Fibroblast of skin of right quadriceps (primary cell): ENCODE data around the gene SLC52A1.
"Not testable (repeated sequence)": the region's sequence is repeated elsewhere in the genome, so short reads cannot be mapped to it uniquely, and the experiment has no call there.

Source experiments
- DNase-seq: peaks from one replicate; pipeline ENCODE4 v3.0.0-alpha.2; 2013

Gene SLC52A1

DNA sequence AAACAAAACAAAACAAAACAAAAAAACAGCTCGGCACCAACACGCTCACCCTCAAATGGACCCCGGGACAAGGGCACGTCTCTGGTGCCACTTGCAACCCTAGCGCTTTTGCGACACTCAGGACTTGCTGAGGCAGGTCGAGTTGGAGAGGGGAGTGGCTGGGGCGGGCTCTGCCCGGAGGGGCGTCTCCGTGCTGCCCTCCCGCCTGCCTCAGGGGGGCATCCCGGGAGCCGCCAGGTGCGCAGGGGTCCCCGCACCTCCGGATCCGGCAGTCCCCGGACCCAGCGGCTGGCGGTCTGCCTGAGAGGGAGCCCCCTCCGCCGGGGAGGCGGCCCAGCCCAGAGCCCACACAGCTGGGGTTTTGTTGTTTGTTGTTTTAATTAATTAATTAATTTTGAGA lies at the start of gene SLC52A1:
Gene SLC52A1 (minus strand): TSS at position 112 of the 400 bp plus-strand sequence. CDS start 820 bp downstream, outside the sequence.
- no peak for DNase-seq

DNA sequence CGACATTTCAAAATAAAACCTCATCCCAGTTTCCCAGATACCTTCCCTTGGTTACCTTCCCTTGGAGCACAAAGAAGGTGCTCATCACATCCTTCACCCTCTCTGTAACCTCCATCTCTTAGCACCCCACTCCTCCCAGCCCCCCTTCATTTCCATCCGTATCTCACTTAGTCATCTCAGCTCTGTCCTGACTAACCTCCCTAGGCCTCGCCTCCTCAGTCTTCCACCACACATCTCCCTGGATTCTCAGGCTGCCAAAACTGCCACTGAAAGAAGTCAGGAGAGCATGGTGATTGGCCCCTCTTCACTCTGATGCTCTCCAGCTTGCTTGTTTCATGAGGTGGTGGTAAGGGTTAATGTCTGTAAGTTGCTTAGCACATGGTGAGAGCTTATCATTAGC lies 45.4 kb upstream of the SLC52A1 start:
- no peak for DNase-seq

DNA sequence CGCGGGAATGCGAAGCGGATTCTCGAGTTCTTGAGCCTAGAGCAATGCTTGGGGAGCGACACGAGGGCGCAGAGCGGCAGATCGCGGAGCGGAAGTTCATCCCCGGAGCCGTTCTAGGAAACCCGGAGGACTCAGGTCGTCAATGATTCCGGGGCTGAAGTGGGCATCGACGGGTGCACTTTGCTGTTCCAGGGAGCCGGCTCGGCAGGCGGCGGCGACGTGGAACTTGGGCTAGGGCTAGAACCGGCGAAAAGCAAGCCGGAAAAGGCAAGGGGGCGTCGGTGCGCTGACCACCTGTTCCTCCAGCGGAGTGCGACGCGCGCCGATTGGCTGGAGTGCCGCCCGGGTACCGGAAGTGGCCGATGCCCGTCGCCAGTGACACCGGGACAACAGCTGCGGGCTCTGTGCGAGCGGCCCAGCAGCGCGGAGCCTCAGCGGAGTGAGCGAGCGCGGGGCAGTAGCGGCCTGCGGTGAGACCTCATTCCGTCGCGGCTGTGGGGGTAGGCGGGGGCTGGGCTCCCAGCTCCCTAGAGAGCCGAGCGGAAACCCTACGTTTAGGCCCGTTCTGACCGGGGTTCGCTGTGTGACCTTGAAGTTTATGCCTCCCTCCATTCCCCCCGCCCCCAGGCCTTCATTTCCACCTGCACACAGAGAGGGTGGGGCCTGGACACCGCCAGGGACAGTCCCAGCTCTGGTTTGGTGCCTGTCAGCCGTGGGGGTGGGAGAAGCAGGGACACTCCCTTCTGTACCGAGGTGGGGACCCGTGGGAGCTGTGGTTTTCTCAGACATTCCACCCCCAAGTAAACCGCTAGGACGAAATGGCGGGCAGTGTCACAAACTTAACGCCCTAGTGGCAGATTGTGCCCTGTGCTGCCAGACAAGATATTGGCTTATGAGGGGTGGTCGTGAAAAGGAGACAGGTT lies 43.1 kb upstream of the SLC52A1 start, which contains the start of gene ZFP3:
Gene ZFP3 (plus strand): TSS at position 362 of the 923 bp plus-strand sequence. CDS start 13,038 bp downstream, outside the sequence.
- DNase-seq, result peak; percentile 80

DNA sequence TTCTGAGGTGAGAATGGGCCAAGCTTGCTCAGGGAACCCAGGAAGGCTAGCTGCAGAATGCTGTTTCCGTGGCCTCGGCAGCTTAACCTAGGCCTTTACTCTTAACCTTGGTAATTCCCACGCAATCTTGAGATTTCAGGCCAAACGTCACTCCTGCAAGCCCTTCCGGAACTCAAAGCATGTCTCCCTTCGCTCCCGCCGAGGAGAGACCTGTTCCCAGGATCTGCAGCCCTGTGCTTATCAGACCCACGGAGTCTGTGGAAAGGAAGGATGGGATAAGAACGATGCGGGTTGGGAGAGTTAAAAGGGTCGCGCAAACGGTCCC lies 42.5 kb upstream of the SLC52A1 start:
- no peak for DNase-seq

DNA sequence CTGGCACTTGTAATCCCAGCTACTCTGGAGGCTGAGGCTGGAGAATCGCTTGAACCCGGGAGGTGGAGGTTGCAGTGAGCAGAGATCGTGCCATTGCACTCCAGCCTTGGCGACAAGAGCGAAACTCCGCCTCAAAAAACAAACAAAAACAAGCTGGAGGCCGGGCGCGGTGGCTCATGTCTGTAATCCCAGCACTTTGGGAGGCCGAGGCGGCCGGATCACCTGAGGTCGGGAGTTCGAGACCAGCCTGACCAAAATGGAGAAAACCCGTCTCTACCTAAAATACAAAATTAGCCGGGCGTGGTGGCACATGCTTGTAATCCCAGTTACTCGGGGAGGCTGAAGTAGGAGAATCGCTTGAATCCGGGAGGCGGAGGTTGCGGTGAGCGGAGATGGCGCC lies 42.0 kb upstream of the SLC52A1 start:
- DNase-seq, result not testable (repeated sequence)

DNA sequence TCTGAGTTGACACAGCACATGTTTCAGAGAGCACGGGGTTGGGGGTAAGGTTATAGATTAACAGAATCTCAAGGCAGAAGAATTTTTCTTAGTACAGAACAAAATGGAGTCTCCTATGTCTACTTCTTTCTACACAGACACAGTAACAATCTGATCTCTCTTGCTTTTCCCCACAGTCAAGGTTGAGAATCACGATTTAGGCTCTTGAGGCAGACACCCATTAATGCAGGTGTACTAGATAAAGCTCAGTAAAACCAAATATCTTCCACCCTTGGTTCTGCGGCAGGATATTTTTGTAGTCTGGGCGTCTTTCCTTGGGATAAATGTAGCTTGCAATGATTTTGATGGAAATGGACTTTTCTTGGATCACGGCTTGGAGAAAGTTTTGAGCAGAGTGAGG lies 40.2 kb upstream of the SLC52A1 start:
- DNase-seq, result not testable (repeated sequence)

DNA sequence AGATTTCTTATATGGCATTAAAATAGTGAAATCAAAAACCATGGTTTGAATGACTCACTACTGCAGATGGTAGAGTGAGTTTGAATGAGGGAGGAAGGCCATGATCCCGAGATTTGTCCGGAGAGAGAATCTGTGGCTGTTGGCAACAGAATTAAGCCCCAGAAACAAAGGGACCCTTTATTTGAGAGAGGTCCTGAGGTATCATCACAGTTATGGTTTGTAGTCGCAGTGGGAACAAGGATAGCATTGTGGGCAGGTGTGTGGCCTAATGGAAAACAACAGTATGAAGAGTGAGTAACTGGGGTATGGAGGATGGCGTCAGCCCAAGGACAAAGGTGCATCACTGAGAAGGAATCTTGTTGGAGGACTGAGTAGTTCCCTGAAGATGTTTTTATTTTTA lies 34.5 kb upstream of the SLC52A1 start:
- DNase-seq, result no peak

DNA sequence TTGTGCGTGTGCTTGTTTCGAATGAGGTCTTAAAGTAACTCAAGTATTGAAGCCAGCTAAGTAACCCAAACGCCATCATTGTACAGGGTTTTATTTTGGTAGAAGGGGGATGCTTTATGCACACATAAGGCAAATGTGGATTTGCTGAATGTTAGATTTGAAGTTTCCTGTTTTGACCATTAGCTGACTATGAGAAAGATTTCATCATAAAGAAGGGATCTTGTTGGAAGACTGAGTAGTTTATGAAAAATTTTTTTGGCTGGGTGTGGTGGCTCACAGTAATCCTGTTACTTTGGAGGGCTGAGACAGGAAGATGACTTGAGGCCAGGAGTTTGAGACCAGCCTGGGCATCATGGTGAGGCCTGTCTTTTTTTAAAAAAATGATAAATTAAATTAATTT lies 33.0 kb upstream of the SLC52A1 start:
- no peak for DNase-seq

DNA sequence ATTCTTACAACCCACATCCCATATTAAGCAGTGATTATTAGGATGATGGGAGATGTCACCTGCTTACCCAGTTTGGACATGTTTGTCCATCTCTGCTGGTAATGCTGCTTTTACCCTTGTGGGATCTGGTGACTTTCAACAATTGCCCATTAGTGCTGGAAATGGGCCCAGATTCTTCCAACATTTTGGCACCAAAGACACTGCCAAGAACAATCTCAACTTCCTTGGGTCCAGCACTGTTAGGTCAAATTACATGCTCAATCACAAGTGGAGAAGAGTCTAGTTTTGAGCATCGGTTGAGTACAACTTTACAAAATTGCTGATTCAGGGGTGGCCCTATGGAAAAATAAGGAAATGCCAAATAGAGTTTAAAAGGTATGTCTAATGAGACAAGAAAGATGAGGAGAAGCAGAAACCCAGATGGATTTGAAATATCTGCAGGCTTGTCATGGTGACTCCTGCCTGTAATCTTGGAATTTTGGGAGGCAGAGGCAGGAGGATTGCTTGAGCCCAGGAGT lies 30.1 kb upstream of the SLC52A1 start:
- no peak for DNase-seq

DNA sequence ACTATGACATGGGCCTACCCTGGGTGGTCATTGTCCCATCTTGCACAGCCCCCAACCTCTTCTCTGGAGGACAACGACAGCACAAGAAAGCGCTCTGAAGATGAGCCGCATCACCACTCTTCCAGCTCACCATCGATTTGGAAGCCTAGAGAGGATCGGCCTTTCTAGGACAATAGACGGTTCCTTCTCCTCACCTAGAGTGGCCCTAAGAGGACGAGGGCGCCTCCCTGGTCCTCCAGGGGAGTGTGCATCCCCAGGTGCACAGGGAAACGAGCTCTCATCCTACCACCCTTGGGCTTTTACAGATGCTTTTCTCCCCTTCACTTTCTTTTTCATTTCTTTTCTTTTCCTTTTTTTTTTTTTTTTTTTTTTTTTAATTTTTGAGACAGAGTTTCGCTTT lies 20.3 kb upstream of the SLC52A1 start:
- no peak for DNase-seq

DNA sequence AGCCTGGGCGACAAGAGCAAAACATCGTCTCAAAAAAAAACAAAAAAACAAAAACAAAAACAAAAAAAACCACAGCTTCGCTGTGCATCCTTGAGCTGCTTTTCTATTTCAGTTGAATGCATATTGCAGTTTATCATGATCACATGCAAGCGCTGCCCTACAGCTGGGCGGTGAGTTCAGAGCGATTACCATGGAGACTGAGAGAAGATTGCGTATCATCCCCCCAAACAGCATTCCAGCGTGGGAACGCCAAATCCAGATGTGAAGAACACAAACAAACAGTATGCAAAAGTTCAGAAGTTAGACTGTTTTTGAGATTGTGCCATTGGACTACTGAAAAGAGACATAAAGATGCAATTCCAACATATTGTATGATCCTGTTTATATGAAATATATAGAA lies 15.1 kb upstream of the SLC52A1 start:
- peak; percentile 18 for DNase-seq

DNA sequence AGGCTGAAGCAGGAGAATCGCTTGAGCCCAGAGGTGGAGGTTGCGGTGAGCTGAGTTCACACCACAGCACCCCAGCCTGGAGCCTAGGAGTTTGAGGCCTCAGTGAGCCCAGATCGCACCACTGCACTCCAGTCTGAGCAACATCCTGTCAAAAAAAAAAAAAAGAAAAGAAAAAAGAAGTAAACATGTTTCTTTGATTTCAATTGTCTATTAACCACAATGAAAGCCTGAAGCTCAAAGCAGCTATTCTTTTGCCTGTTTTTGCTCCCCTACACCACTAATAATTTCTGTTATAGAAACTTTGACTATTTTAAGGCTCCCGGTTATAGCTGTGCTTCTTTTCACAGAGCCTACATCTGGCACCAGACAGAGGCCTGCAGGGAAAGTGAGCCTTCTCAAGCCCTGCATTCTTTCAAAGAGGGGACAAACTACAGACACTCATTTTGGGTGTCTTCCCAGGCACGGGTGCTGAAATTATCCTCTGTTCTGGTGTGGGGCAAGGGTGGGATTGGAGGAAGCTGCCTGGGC lies 14.2 kb upstream of the SLC52A1 start:
- no peak for DNase-seq

DNA sequence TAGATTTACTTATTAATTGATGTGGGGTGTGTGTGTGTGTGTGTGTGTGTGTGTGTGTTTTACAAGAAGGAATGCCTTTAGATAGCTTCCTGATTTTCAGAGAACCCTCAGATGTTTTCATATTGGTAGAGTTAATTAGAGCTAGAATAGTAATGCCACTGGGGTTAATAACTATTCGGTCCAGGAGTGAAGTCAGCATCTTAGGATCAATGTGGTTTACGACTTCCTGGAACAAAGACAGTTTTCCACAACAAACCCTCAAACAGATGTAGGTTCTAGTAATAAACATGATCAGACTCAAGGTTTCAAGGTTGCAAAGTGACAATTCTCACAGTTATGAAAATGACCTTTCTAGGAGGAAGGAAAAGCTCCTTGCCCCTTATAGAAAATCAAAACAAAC lies 12.2 kb upstream of the SLC52A1 start:
- DNase-seq, result no peak

DNA sequence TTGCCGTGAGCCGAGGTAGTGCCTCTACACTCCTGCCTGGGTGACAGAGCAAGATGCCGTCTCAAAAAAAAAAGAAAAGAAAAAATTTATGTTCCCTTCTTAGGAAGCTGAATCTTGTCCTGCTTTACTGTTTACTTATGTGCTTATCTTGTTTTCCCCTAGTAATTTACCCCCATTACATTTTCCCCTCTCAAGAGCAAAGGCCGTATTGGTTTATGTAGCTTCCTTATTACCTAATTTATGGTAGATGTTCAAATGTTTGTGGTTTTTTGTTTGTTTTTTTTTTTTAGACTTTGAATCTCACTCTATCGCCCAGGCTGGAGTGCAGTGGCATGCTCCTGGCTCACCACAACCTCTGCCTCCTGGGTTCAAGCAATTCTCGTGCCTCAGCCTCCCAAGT lies 10.3 kb upstream of the SLC52A1 start:
- no peak for DNase-seq

DNA sequence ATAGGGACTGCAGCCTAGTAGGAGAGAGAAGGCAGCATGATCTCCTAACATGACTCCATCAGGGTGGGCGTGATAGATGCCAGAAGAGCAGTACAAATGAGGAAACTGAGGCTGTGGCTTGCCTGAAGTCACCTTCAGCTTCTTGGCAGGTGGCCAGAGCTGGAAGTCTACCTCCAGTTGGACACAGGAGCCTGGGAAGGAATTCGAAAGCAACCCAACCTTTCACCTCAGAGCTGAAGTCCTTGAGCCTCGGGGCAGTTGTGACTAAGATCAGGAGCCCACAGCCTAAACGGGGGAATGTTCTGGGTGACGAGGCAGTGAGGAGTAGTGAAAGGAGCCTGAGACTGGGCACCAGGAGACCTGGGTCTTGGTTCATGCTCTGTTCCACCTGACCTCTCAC lies 9.4 kb upstream of the SLC52A1 start:
- DNase-seq, result no peak

DNA sequence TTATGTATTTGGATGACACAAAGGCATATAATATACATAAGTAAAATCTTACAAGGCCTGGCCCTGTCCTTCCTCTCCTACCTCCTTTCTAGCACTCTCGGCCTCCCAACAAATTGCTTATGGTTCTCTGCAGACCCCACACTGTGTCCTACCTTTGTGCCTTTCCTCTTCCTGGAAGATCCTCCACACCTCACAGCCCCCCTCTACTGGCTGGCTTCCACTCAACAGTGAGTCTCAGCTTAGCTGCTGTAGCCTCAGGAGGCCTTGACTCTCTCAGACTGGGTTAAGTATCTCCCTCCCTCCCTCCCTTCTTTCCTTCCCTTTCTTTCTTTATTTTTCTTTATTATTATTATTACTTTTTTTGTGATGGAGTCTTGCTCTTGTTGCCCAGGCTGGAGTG lies 8.3 kb upstream of the SLC52A1 start:
- no peak for DNase-seq

DNA sequence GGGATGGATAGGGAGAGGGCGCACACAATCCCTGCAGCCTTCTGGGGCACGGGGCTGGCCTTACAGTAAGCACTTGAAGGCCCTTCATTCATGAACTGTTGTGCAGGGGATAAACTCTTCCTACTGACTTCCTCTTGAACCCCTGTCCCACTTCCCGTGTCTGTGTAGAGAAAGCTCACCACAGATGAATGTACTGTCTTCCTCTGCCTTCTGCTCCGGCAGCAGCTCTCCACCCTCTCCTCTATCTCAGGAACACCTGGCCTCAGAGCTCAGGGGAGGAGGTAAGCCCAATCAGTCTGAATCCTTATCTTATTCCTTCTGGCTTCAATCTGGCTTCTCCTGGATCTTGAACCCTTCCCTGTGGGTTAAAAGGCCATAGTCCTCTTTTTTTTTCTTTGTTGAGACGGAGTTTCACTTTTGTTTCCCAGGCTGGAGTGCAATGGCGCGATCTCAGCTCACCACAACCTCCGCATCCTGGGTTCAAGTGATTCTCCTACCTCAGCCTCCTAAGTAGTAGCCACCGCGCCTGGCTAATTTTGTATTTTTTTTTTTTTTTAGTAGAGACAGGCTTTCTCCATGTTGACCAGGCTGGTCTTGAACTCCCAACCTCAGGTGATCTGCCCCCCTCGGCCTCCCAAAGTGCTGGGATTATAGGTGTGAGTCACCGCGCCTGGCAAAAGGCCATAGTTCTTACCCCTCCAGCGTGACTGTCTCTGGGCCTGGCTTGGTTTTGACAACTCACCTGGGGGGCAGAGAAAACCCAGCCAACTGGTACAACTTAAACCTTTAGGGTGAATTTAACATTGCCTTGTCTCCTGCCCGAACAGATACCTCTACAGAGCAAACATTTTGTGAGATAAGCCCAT lies 7.2 kb upstream of the SLC52A1 start:
- DNase-seq, result no peak

DNA sequence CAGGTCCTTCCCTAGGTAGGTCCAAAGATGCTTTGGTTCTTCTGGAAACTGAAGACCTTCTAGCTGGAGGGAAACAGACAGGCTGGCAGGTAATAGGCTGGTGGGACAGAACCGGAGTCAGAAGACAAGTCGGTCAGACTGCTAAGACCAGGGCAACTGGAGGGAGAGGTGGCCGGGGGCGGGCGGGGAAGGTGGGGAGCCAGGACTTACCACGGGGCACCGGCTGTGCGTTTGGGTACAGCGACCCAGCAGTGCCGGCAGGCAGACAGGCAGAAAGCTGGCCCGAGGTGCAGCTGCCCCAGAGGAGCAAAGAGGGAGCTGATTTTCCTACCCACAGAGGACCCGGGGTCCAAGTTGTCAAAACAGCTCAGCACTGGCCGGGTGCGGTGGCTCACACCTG lies 575 bp downstream of the SLC52A1 start:
- no peak for DNase-seq

DNA sequence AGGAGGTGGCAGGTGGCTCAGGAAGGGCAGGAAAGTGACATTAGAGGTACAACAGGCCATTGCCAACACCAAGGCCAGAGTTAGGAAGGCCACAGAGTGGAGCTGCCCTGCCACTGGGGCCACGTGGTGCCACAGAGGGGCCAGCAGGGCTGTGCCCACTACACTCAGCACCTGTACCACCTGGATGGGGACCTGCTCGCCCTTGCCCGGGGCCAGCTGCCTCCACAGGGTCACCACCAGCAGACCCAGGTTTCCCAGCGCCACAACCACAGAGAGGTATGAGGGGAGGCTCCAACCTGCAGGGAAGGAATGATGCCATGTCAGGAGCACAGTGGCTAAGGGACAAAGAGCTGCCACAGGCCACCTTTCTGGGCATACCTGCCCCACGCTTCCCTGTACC lies 1.2 kb downstream of the SLC52A1 start:
- no peak for DNase-seq

DNA sequence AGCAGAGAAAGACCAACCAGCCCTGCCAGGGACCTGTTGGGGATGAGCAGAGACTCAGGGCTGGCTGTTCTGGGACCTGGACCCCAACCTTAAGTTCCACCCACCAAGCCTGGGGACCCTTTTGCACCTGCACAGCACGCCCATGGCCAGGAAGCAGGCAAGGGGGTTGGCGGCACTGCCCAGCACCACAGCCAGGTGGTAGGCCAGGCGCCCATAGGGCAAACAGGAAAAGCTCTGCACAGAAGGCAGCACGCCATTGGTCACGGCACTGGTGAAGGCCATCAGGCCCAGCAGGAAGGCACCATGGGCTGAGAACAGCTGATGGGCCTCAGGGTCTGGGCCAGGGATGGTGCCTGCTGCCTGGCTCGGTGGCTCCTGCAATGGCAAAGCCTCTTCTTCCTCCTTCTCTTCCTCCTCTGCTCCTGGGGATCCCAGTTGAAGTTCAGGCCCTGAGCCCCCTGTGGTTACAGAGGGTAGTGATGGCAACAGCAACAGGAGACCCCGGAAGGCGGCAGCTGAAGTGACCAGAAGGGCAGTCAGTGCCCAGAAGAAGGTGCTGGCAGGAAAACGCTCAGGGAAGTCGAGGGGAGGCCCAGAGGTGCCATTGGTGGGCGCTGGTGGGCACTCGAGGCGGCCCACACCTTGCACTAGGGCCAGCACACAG lies 1.7 kb downstream of the SLC52A1 start:
- no peak for DNase-seq

DNA sequence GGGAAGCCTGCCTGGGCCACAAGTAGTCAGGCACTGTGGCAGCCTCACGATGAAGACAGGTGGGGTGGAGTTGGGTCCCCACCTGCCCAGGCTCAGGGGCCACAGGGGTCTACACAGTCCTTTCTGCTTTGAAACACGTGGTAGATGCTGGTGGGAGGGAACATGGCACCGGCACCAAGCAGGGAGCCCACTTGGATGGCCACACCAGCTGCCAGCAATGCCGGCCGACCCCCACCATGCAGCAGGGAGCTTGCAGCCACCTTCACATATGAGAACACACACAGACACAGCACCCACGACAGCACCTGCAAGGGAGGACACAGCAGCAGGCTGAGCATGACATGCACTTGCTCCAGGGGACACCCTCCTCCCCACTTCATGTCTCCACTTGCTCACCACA lies 2.4 kb downstream of the SLC52A1 start:
- no peak for DNase-seq

DNA sequence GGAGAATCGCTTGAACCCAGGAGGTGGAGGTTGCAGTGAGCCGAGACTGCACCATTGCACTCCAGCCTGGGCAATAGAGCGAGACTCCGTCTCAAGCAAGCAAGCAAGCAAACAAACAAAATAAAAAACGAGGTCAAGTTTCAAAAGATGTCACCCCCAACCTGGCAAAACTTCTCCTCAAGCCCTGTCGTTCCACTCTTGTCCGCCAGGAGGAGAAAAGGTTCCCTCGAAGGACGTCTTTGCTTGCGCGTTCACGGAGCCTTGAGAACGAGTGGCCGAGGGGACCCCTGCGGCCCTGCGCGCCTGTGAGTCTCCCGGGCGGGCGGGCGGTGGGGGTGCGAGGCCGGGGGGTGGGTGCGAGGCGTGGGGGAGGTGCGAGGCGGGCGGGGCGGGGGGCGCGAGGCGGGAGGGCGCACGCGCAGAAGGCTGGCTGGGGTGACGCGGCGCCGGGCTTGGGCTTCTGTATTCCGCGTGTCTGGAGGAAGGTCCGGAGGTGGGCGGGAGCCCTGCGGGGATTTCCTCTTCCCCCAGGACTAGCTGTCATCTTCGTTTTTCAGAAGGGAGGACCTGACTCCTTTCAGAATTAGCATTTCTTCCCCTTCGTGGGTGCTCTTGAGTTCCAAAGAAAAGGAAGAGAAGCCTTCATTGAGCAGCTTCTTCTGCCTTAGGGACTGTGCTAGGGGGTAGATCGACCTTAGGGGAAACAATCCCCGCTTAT lies 3.7 kb downstream of the SLC52A1 start:
- peak; percentile 82 for DNase-seq
